HG03095 (cell line): ENCODE measurements around the gene PAF1.
"Not testable (repeated sequence)": the region's sequence is repeated elsewhere in the genome, so short reads cannot be mapped to it uniquely, and the experiment has no call there.

Experiments
- ATAC-seq: cut with Tn5 transposase; IDR thresholded peaks from one replicate; pipeline ENCODE4 v1.9.1; 2021; ENCODE audit warnings: moderate library complexity; ENCODE audit not compliant: unreplicated experiment

PAF1 gene

DNA sequence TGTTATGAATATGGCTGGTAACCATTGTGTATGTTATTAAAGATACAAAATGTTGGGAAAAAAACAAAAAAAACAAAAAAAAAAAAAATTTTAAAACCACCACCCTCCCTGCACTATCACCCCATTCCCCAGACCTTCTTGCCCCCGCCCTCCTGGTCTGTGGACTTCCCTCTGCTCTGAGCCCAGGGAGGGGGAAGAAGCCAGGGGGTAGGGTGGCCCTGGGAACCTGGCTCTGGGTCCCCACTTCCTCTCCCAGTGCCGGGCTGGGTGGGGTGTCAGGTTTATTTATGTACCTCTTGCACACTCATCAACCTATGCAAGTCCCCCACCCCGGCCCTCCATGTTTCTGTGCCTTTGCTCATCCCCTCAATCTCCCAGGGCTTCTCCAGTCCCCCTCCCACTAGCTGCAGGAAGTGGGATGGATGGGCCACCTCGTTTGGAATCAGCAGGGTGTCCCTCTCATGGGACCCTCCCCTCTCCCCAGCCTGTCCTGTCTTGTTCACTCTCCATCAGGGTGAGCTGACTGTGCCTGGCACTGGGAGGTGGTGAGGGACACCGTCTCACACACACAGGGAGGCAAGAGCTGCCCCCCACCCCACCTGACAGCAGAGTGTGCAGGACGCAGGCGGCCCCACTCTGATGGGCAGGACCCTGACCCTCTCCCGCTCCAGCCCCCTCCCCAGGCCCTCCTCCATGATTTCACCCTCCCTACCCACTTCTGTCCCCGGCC is 5.9 kb downstream of the PAF1 start:
- ATAC-seq = no peak

DNA sequence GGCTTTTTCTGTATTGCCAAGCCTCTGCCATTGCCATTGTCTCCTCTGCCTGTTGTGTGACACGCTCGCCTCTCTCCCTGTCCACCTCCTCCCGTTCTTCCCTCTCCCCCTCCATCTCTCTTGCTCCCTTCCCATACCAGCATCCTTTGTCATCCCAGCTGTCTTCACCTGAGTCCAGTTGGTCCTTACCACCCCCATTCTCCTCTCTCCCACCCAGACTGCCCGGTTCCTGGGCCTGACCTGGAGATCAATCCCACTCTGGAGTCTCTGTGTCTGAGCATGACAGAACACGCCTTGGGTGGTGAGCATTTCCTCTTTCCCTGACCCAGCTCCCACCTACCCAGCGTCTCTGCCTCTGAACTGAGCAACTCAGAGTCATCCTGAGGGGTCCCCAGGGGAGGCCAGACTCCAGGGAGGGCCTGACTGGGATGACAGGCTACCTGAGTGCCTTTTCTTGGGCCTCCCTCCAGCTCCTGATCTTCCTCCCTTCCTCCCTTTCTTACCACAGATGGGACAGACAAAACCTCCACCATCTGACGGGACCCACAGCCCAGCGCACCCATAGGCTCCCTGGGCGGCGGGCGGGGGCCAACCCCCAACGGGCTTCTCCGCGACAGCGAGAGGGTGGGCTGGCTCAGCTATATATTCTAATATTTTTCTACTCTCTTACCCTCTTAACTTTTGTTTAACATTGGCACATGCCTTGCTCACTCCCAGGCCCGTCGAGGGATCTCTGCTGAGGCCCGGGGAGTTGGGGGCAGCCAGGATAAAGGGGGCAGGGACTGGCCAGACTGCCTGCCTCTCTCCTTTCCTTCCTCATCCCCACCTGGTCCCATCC is 7.7 kb downstream of the PAF1 start:
- no peak for ATAC-seq

GRCh38 chr19:39381910-39382611 is 8.8 kb downstream of the PAF1 start:
- ATAC-seq = no peak

DNA sequence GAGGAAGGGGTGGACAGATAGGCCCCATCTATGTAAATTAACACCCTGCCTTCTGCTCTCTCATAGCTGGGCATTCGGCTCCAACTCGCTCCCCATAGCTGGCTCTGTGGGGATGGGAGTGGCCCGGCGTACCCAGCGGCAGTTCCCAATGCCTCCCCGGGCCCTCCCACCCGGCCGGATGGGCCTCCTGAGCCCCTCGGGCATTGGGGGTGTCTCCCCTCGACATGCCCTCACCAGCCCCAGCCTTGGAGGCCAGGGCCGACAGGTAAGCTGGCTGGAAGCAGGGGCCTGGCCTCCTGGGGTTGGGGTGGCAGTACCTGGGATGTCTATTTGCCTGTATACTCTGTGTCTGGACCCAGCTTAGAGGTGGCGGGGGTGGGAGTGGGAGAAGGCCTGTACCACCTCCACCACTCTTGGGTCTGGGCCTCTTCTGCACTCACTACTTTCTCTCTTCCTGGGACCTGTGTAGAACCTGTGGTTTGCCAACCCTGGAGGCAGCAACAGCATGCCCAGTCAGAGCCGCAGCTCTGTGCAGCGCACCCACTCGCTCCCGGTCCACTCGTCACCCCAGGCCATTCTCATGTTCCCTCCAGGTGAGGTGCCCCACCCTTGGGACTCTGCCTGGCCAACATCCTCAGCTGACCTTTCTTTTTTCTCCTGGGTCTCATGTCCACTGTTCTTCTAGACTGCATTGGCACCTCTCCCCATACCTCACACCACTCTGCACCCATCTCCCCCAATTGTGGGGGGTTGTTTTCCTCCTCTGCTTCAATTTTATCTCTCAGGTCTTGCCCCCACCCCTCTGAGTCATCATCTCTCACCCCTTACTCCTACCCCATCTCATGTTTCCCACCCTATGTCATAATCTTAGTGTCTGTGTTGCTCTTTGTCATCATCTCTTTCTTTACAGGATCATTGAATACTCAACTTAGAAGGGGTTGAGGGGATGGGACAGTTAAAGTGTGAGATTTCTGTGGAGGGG is 10.1 kb downstream of the PAF1 start:
- no peak for ATAC-seq

- ATAC-seq = no peak
Measured at GRCh38 chr19:39379865-39380396, 11.0 kb downstream of the PAF1 start.

DNA sequence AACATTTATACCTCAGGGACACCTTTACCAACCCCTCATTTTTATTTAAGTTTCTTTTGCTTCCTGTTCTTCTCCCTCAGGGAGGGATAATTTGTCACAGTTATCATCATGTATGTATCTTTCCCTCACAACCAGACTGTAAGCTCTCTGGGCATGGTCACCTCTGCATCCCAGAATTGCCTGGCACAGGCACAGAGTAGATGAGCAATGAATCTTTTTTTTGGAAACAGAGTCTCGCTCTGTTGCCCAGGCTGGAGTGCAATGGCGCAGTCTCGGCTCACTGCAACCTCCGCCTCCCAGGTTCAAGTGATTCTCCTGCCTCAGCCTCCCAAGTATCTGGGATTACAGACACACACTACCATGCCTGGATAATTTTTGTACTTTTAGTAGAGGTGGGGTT is 11.5 kb downstream of the PAF1 start:
- ATAC-seq = not testable (repeated sequence)

DNA sequence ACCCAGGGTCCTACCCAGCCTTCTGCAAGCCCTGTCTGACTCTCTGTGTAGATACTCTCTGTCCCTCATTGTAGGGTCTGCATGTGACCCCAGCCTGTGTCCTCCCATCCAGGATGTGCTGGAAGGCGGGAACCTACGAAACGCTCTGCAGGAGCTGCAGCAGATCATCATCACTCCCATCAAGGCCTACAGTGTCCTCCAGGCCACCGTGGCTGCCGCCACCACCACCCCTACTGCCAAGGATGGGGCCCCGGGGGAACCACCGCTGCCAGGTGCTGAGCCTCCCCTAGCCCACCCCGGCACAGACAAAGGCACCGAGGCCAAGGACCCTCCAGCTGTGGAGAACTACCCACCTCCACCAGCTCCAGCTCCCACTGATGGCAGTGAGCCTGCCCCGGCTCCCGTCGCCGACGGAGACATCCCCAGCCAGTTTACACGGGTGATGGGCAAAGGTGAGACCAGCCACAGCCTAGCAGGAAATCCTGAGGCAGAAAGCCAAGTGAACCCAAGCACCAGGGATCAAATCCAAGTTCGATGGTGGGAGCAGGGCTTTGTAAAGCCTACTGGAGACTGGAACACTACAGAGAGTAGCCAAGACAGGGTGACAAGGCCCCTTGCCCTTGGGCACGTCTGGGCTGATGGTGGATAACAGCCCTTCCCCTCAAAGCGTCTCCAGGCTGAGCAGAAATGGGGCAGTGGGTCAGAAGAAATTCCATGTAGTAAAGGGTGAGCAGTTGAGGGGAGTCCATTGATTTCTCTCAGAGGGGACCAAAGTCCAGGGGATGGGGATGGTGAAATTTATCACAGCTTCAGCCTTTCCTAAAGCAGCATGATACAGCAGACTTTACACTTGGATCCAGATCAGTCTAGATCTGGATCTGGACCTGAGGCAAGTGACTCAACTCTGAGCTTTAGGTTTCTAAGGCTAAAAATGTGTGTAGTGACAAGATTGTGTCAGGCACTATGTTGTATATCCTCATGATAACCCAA is 13.2 kb downstream of the PAF1 start:
- no peak for ATAC-seq

DNA sequence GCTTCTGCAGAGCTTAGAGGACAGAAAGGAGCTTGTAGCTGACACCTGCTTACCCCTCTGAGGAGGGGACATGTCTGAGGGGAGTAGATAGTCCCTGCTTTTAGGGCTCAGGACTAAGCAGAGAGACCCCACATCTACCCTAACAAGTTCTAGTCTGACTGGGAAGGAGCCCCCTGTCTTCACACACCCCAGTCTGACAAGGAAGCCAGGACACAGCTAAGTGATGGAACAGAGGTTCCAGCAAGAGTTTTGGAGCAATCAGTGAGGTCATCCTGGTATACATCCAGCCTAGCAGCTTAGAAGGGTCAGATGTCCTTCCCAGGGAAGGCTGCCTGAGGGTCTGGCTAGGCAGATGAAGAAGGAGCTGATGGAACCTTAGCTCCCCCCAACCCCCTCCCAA is 15.0 kb downstream of the PAF1 start:
- ATAC-seq = no peak

DNA sequence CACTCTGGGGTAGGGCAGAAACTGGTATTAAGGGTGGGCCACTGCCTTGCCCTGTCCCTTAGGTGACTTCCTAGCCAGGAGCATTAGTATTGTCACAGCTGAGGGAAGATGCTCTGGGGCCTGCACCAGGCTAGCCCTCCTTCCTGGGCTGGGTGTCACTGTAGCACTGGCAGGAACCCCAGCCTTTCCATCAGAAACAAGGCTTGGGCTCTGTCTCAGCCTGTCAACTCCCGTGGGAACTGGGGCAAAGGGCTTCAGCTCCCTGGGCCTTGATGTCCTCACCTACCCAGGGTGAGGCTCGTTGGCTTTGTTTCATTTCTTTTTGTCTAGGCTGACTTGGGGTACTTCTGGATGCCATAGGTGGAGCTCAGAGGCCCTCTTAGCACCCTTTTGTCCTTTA is 18.0 kb downstream of the PAF1 start:
- ATAC-seq = no peak

DNA sequence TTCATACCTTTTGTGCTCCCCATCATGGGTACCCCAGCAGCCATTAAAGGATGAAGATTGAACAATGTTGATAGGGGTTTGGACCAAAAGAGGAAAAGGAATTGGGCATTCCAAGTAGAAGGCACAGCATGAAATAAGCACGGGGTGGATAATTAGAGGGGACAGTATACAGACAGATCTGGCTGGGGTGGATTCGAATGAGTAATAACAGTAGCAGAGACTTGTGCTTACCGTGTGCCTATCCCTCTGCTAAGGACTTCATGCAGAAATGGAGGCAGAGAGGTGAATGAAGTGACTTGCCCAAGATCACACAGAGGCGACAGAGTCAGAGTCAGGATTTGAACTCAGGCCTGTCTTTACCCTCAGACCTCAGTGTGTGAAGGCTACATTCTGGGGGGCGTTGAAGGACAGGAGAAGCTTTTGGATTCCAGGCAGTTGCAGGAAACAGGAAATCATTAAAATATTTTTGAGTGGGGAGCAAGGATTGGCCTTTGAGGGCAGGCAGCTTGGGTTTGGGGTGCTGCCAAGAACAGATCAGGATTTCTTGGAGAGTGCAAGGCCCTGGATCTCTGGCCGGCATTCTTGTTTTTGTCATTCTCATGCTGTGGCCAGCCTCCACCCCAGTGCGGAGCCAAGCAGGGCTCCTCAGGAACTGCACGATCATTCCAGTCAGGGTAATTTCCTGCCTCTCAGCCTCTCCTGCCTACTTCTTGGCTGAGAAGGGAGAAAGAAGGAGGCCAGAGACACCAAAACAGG is 18.7 kb downstream of the PAF1 start:
- ATAC-seq = no peak

DNA sequence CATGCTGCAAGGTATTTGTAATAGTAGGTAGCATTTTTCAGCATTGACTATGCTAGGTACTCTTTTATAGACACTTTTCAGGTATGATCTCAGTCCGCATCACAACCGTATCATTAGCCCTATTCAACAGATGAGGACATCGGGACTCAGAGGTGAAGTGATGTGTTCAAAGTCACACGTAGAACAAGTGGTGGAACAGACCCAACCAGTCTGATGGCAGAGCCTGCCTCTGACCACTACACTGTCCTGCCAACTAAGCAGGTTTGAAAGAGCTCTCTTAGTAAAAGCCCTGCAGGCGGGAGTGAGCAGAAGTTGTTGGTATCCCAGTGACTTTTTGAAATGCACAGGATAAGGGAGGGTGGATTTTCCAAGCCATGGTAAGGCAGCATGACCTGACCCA is 20.2 kb downstream of the PAF1 start:
- no peak for ATAC-seq

GRCh38 chr19:39369200-39369599 is 21.7 kb downstream of the PAF1 start:
- ATAC-seq = no peak

DNA sequence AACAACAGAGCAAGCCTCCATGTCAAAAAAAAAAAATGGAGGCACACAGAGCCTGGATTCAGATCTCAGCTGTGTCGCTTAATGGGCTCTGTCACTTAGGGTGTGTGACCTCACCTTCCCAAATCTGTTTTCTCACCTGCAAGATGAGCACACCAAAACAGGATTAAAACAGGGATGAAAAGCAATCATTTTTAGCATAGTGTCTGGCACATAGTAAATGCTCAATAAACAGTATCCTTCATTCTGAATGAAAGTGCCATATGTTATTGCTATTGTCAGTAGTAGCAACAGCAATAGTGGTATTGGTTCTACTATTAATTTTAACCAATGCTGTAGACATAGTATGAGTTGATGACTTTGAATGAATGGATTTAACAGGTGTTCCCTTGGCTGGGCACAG is 25.4 kb downstream of the PAF1 start:
- ATAC-seq = no peak

DNA sequence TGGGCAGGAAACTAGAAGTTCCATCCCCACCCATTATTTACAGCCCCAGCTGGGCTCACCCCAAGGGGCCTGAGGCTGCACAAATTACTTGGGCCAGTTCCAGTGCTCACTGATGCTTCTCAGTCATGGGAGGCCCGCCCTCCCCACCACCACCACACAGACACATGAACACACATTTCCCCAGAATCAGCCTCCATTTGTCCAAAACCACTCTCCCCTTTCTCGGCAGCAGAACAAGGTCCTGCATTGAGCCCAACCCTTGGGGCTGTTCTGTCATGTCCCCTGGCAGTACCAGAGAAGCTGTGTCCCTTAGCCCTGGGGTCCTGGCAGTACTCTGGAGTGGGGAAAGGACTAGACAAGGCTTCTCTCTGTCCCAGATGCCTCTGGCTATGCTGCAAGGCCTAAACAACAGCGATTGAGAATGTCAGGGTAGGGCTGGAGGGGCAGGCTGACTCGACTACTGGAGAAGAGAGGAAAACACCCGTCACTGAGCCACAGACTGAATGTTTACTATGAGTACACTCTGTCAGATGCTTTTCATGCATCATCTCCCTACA is 26.9 kb downstream of the PAF1 start:
- ATAC-seq = no peak

- ATAC-seq = no peak
Measured at GRCh38 chr19:39362682-39363657, 27.9 kb downstream of the PAF1 start.

DNA sequence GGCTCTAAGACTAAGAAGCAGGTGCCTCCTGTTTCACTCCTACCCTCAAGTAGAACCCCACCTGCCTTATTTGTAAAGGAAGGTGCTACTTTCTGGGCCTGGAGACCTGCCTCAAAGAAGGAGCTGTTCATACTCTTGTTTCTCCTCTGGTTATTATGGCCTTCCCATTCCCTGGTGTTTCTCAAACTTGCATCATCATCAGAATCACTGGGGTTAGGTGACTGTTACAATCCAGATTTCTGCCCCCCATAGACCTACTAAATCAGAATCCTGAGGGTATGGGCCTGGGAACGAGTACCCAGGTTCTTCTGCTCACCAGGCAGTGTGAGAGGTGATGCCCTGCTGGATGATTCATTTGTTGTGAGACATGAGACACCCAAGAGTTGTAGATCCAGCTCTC is 30.3 kb downstream of the PAF1 start:
- ATAC-seq = no peak

DNA sequence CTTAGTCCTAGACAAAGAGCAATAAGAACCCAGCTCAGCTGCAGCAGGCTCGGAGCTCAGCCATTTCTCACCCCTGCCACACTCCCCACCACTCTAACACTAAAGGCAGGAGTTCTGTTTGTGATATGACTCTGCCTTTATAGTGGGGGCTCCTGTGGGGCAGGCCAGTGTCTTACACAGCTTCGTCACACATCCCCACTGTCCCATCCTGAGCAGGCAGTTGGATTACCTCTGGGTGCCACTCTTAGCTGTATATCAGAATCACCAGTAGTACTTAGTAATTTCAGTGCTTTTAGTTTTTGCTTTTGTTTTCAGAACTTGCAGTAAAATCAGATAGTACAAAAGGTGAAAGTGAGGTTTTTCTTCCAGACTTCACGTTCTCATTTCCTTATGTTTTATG is 31.9 kb downstream of the PAF1 start:
- ATAC-seq = no peak
